ENCODE data around the gene HDAC4.

DNA sequence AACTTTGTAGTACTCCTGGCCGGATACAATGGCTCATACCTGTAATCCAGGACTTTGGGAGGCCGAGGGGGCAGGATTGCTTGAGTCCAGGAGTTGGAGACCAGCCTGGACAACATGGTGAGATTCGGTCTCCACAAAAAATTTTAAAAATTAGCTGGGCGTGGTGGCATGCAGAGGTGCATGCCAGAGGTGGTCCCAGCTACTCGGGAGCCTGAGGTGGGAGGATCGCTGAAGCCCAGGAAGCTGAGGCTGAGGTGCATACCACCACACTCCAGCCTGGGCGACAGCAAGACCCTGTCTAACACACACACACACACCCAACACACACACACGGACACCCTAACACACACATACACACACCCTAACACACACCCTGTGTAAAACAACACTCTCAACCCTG is 55.6 kb downstream of the HDAC4 start:
- no peak for TF ChIP-seq ATF2 (IDR thresholded peaks at IDR 0.05; ENCODE audit: low read length)
- TF ChIP-seq, protein P1, sequence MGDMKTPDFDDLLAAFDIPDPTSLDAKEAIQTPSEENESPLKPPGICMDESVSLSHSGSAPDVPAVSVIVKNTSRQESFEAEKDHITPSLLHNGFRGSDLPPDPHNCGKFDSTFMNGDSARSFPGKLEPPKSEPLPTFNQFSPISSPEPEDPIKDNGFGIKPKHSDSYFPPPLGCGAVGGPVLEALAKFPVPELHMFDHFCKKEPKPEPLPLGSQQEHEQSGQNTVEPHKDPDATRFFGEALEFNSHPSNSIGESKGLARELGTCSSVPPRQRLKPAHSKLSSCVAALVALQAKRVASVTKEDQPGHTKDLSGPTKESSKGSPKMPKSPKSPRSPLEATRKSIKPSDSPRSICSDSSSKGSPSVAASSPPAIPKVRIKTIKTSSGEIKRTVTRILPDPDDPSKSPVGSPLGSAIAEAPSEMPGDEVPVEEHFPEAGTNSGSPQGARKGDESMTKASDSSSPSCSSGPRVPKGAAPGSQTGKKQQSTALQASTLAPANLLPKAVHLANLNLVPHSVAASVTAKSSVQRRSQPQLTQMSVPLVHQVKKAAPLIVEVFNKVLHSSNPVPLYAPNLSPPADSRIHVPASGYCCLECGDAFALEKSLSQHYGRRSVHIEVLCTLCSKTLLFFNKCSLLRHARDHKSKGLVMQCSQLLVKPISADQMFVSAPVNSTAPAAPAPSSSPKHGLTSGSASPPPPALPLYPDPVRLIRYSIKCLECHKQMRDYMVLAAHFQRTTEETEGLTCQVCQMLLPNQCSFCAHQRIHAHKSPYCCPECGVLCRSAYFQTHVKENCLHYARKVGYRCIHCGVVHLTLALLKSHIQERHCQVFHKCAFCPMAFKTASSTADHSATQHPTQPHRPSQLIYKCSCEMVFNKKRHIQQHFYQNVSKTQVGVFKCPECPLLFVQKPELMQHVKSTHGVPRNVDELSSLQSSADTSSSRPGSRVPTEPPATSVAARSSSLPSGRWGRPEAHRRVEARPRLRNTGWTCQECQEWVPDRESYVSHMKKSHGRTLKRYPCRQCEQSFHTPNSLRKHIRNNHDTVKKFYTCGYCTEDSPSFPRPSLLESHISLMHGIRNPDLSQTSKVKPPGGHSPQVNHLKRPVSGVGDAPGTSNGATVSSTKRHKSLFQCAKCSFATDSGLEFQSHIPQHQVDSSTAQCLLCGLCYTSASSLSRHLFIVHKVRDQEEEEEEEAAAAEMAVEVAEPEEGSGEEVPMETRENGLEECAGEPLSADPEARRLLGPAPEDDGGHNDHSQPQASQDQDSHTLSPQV (IDR thresholded peaks at IDR 0.05) = no peak
- TF ChIP-seq TAF1 (IDR thresholded peaks at IDR 0.05; ENCODE audit: borderline replicate concordance, low read depth, low read length) = no peak
- TF ChIP-seq POLR2AphosphoS5 (IDR thresholded peaks at IDR 0.05; ENCODE audit: low read length) = no peak
- TF ChIP-seq NR2F1 (conservative IDR thresholded peaks at IDR 0.05) = no peak

All from GM12878 (cell line).